GM12878 (cell line): ENCODE results near the gene MROH8. TPM values are rescaled to one million over a fixed set of nuclear protein-coding genes. Genes with fewer than 3 reads are reported as not detected.
A peak's percentile ranks its signal among the peaks of the same experiment; 100 is the strongest.

Experiments
- ATF2 ChIP-seq: IDR thresholded peaks from 2 replicates; pipeline ENCODE4 v1.6.1; 2012; ENCODE audit warnings: low read length, inconsistent platforms
- BACH1 ChIP-seq: fragments of 450-650 bp; IDR thresholded peaks from 2 replicates; pipeline ENCODE4 v1.6.1; 2017; ENCODE audit warnings: mild to moderate bottlenecking, borderline replicate concordance
- BHLHE40 ChIP-seq, 2 experiments: fragments of 450-650 bp in 1 of 2; IDR thresholded peaks; 2 replicates each; pipeline ENCODE4 v1.6.1; 2011 to 2017; ENCODE audit warnings: low read depth in 2 of 2, borderline replicate concordance in 1 of 2, improper control_type of control experiment in 1 of 2, low read length in 1 of 2, mild to moderate bottlenecking in 1 of 2
- BRCA1 ChIP-seq: IDR thresholded peaks from 2 replicates; pipeline ENCODE4 v1.6.1; 2011; ENCODE audit warnings: low read depth, low read length, improper control_type of control experiment
- CBX3 ChIP-seq: fragments of 200-600 bp; sonication (generic); IDR thresholded peaks from 2 replicates; pipeline ENCODE4 v1.6.1; 2016; ENCODE audit warnings: low read depth, borderline replicate concordance
- CHD2 ChIP-seq: IDR thresholded peaks from 2 replicates; pipeline ENCODE4 v1.6.1; 2011; ENCODE audit warnings: low read depth, low read length, improper control_type of control experiment, borderline replicate concordance
- CTCF ChIP-seq, 3 experiments: IDR thresholded peaks in 2 of 3; conservative IDR thresholded peaks in 1 of 3; 2 replicates each; pipeline ENCODE4 v1.5.1; 2011; ENCODE audit warnings: low read depth in 3 of 3, low read length in 3 of 3, mild to moderate bottlenecking in 3 of 3, control low read depth in 2 of 3, moderate library complexity in 2 of 3, inconsistent platforms in 1 of 3, mixed read lengths in 1 of 3; ENCODE audit not compliant: control insufficient read depth in 2 of 3, insufficient read depth in 1 of 3; ENCODE audit errors: extremely low read depth in 1 of 3
- E4F1 ChIP-seq: fragments of 450-650 bp; IDR thresholded peaks from 2 replicates; pipeline ENCODE4 v1.6.1; 2018; ENCODE audit warnings: borderline replicate concordance, mild to moderate bottlenecking; ENCODE audit not compliant: partially characterized antibody
- HDAC2 ChIP-seq: fragments of 200-600 bp; sonication (generic); IDR thresholded peaks from 2 replicates; pipeline ENCODE4 v1.6.1; 2017
- HDGF ChIP-seq: fragments of 450-650 bp; IDR thresholded peaks from 2 replicates; pipeline ENCODE4 v1.6.1; 2016; ENCODE audit warnings: antibody characterized with exemption
- IKZF2 ChIP-seq, 2 experiments: fragments of 450-650 bp; IDR thresholded peaks; 2 replicates each; pipeline ENCODE4 v1.6.1; 2017; ENCODE audit warnings: mild to moderate bottlenecking in 2 of 2, moderate library complexity in 2 of 2
- IRF4 ChIP-seq: IDR thresholded peaks from 2 replicates; pipeline ENCODE4 v1.6.1; 2011; ENCODE audit warnings: low read depth, low read length
- JUNB ChIP-seq: IDR thresholded peaks from 2 replicates; pipeline ENCODE4 v1.6.1; 2016; ENCODE audit warnings: antibody characterized with exemption, mild to moderate bottlenecking
- KDM1A ChIP-seq: fragments of 200-600 bp; sonication (generic); IDR thresholded peaks from 2 replicates; pipeline ENCODE4 v1.6.1; 2016; ENCODE audit warnings: borderline replicate concordance
- MXI1 ChIP-seq: fragments of 150-350 bp; IDR thresholded peaks from 2 replicates; pipeline ENCODE4 v1.6.1; 2011; ENCODE audit warnings: low read depth, mild to moderate bottlenecking, inconsistent platforms, low read length, improper control_type of control experiment
- MYB ChIP-seq: fragments of 150-350 bp; IDR thresholded peaks from 2 replicates; pipeline ENCODE4 v1.6.1; 2014; ENCODE audit warnings: mild to moderate bottlenecking, low read depth, low read length, borderline replicate concordance
- MYC ChIP-seq: IDR thresholded peaks from 2 replicates; pipeline ENCODE4 v1.6.1; 2011; ENCODE audit warnings: mild to moderate bottlenecking, low read length, moderate library complexity, inconsistent platforms; ENCODE audit not compliant: insufficient read depth, insufficient replicate concordance, insufficient read length, severe bottlenecking
- PBX3 ChIP-seq: IDR thresholded peaks from 2 replicates; pipeline ENCODE4 v1.6.1; 2011; ENCODE audit warnings: mild to moderate bottlenecking, low read depth, low read length, moderate library complexity; ENCODE audit not compliant: insufficient replicate concordance
- RBBP5 ChIP-seq: fragments of 200-600 bp; sonication (generic); conservative IDR thresholded peaks from 2 replicates; pipeline ENCODE4 v1.6.1; 2016
- RCOR1 ChIP-seq: conservative IDR thresholded peaks from 2 replicates; pipeline ENCODE4 v1.6.1; 2012; ENCODE audit warnings: low read depth, low read length, improper control_type of control experiment
- RFX5 ChIP-seq: IDR thresholded peaks from 2 replicates; pipeline ENCODE4 v1.6.1; 2011; ENCODE audit warnings: low read depth, low read length, improper control_type of control experiment
- SP1 ChIP-seq: IDR thresholded peaks from one replicate; pipeline ENCODE4 v1.6.1; 2011; ENCODE audit warnings: low read depth, low read length
- SRF ChIP-seq, 2 experiments: IDR thresholded peaks; 2 replicates each; pipeline ENCODE4 v1.6.1; 2011; ENCODE audit warnings: low read depth in 2 of 2, low read length in 2 of 2, mild to moderate bottlenecking in 1 of 2, moderate library complexity in 1 of 2
- YBX1 ChIP-seq: fragments of 450-650 bp; IDR thresholded peaks from 2 replicates; pipeline ENCODE4 v1.6.1; 2016; ENCODE audit warnings: antibody characterized with exemption
- polyA plus RNA-seq, 11 experiments: library from polyadenylated mRNA; depleted of rRNA in 4 of 11; unstranded in 6 of 11; stranded (reverse) in 5 of 11; fragments of >200 nt; fragmentation: Nextera tagmentation in 4 of 11; fragmentation: Illumina TruSeq in 1 of 11; extraction: Ambion mirVana in 4 of 11; extraction: Trizol in 1 of 11; gene quantifications; 1 replicate in 1 of 11; 2 replicates in 10 of 11; pipeline versions ENCODE4 v1.2.1 to v1.2.3, GENCODE V29; 2011 to 2016; ENCODE audit warnings: inconsistent platforms in 2 of 11, missing spikeins in 2 of 11, low read depth in 1 of 11
- total RNA-seq, 4 experiments: library from RNA; depleted of rRNA in 3 of 4; stranded (reverse); fragments of >200 nt in 3 of 4; fragmentation: Illumina TruSeq in 1 of 4; extraction: Trizol in 1 of 4; gene quantifications; 2 replicates each; pipeline versions ENCODE4 v1.2.1 to v1.2.3, GENCODE V29; 2013 to 2021

Gene MROH8
- total and polyA plus RNA-seq, 10 of the 15 experiments (the other 5 are each of a cell fraction or from before 2014, with no cell fraction given), result 0.16 to 2.8 (median 1.8) TPM

GRCh38 chr20:37095599-37096414 is 83.5 kb downstream of the MROH8 start, which contains the start of gene RBL1 (continued):
- TF ChIP-seq RCOR1 (no peak), MYC (peak; percentile 52), YBX1 (no peak), HDAC2 (no peak; the same call in 1 of the 2 replicates), MXI1 (peak; percentile 67), BRCA1 (peak; percentile 18; the same call in 1 of the 2 replicates), SRF (IDR thresholded peaks at IDR 0.05; ENCODE audit: low read depth in 2 of 2, low read length in 2 of 2) (no peak), CHD2 (peak; percentile 96), CTCF (IDR thresholded peaks at IDR 0.05 in 2 of 3, conservative IDR thresholded peaks at IDR 0.05 in 1 of 3; ENCODE audit: control insufficient read depth in 2 of 3, extremely low read depth in 1 of 3, insufficient read depth in 1 of 3, low read depth in 3 of 3, low read length in 3 of 3) (peak; percentile 4 to 13 (median 7); a peak in 1 of 6 replicates), BACH1 (peak; percentile 67; the same call in 1 of the 2 replicates), E4F1 (peak; percentile 69), PBX3 (peak; percentile 70), CBX3 (no peak), ATF2 (no peak), RFX5 (no peak), KDM1A (no peak), RBBP5 (no peak), IKZF2 (IDR thresholded peaks at IDR 0.05) (peak; percentile 78 to 86; a peak in 3 of 4 replicates), JUNB (peak; percentile 10; the same call in 1 of the 2 replicates), IRF4 (peak; percentile 55; the same call in 1 of the 2 replicates), HDGF (no peak), SP1 (peak; percentile 13), MYB (no peak; the same call in 1 of the 2 replicates), BHLHE40 (IDR thresholded peaks at IDR 0.05; ENCODE audit: borderline replicate concordance in 1 of 2, low read depth in 2 of 2, low read length in 1 of 2) (peak; percentile 4 to 64; a peak in 2 of 4 replicates)
